T-helper 17 cell (primary cell): Measurements from ENCODE around the gene KCTD13. TPM values are rescaled to one million over a fixed set of nuclear protein-coding genes. Genes with fewer than 3 reads are reported as not detected.
"Not testable (repeated sequence)": the region's sequence is repeated elsewhere in the genome, so short reads cannot be mapped to it uniquely, and the experiment has no call there.

ENCODE experiments used
- ATAC-seq: fragments of 150-1000 bp; cut with Tn5 transposase; 2 replicates; pipeline ENCODE4 v1.10.0; 2021; ENCODE audit warnings: mild to moderate bottlenecking, moderate library complexity
- DNase-seq, 3 donors: peaks; one replicate each; pipeline versions ENCODE4 v3.0.0 to v3.0.0-alpha.2; 2020 to 2021
- H3K9me3 ChIP-seq: one replicate; pipeline ENCODE4 v1.7.0; 2013; ENCODE audit warnings: low read length, mild to moderate bottlenecking; ENCODE audit not compliant: control insufficient read depth, poor library complexity, severe bottlenecking
- H3K27ac Mint-ChIP-seq: one replicate; pipeline ENCODE4 v1.8.0; 2022; ENCODE audit warnings: mild to moderate bottlenecking, moderate library complexity, mixed read lengths
- H3K27me3 Mint-ChIP-seq: one replicate; pipeline ENCODE4 v1.8.0; 2022; ENCODE audit warnings: mixed read lengths
- H3K36me3 Mint-ChIP-seq: one replicate; pipeline ENCODE4 v1.8.0; 2022; ENCODE audit warnings: low read depth, mixed read lengths
- H3K4me1 Mint-ChIP-seq: one replicate; pipeline ENCODE4 v1.8.0; 2022; ENCODE audit warnings: mild to moderate bottlenecking, mixed read lengths
- H3K4me3 Mint-ChIP-seq: one replicate; pipeline ENCODE4 v1.8.0; 2022; ENCODE audit warnings: mild to moderate bottlenecking, moderate library complexity, mixed read lengths
- total RNA-seq, 4 donors: library from RNA in 2 of 4; stranded (reverse) in 2 of 4; gene quantifications; one replicate each; pipeline ENCODE4 v1.2.3 and lab custom pipeline; 2022 to 2026

Gene KCTD13
- total RNA-seq, 2 donors from 2014 or later = 44.1 to 48.4 TPM

- no peak overlapping the region for H3K4me3 Mint-ChIP-seq
- DNase-seq (no peak), ATAC-seq (no peak)
- H3K4me1 Mint-ChIP-seq = peaks cover 8% of the 10 kb centered on the region
- H3K36me3 Mint-ChIP-seq = peaks cover 5% of the 10 kb centered on the region
- H3K27me3 Mint-ChIP-seq = peaks cover 35% of the 10 kb centered on the region
- H3K9me3 ChIP-seq = no peaks in the 10 kb centered on the region
- no peak overlapping the region for H3K27ac Mint-ChIP-seq
These were observed 28.7 kb downstream of the KCTD13 start for GRCh38 chr16:29897333-29897732.

DNA sequence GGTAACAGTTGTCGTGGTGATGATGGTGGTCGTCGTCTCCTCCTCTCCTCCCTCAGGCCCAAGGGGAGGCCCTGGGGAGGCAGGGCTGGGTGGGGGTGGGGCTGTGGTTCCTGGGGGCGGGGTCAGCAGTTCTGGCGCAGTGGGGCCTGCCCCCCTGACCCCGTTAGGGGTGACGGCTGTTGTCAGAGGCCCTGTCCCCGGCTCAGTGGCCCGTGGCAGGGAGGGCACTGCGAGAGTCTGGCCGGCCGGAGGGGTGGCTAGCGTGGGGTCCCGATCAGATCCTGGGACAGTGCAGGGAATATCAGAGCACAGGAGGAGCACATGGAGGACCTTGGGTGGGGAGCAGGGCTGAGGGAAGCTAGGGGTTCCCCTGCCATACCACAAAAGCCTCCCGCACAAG is 29.2 kb downstream of the KCTD13 start:
- Mint-ChIP-seq H3K27ac (no peak overlapping the region), H3K36me3 (peaks cover 5% of the 10 kb centered on the region), H3K4me1 (peaks cover 8% of the 10 kb centered on the region), H3K4me3 (no peak overlapping the region), H3K27me3 (peaks cover 35% of the 10 kb centered on the region)
- no peak for DNase-seq
- no peaks in the 10 kb centered on the region for H3K9me3 ChIP-seq
- no peak for ATAC-seq

DNA sequence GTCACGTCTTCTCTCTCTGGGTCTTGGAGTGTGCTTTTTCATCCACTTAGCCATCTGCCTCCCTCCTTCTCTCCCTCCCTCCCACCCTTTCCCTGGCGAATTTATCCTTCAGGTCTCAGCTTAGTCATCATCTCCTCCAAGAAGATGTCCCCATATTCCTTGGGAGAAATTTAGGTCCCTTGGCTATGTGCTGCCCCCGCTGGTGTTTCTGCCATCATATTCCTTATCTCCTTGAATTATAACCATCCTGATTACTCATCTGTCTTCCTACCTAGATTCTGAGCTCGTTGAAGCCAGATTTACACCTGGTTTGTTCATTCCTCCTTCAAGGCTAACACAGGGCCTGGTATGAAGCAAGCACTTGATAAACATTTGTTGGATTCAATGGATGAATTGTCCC is 31.7 kb downstream of the KCTD13 start:
- Mint-ChIP-seq H3K27ac (no peak overlapping the region), H3K36me3 (peaks cover 5% of the 10 kb centered on the region), H3K27me3 (peaks cover 35% of the 10 kb centered on the region), H3K4me3 (no peak overlapping the region), H3K4me1 (peaks cover 2% of the 10 kb centered on the region)
- no peak for ATAC-seq
- DNase-seq = no peak
- H3K9me3 ChIP-seq = no peaks in the 10 kb centered on the region

DNA sequence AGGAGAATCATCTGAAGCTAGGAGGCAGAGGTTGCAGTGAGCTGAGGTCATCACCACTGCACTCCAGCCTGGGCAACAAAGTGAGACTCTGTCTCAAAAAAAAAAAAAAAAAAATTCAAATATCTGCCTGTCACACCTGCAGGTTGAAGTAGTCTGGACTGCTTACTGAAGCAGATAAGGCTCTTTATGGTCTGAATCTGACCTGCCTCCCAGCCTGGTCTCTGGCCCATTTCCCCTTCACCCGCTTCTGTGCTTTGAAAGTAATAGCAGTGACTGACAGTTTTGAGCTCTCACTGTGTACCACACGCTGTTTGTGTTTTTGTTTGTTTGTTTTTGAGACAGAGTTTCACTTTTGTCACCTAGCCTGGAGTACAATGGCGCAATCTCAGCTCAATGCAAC is 32.5 kb downstream of the KCTD13 start:
- ATAC-seq (no peak), DNase-seq (no peak)
- no peaks in the 10 kb centered on the region for H3K4me1 Mint-ChIP-seq
- no peaks in the 10 kb centered on the region for H3K9me3 ChIP-seq
- no peak overlapping the region for H3K4me3 Mint-ChIP-seq
- peaks cover 32% of the 10 kb centered on the region for H3K27me3 Mint-ChIP-seq
- H3K27ac Mint-ChIP-seq = no peak overlapping the region
- peaks cover 5% of the 10 kb centered on the region for H3K36me3 Mint-ChIP-seq

DNA sequence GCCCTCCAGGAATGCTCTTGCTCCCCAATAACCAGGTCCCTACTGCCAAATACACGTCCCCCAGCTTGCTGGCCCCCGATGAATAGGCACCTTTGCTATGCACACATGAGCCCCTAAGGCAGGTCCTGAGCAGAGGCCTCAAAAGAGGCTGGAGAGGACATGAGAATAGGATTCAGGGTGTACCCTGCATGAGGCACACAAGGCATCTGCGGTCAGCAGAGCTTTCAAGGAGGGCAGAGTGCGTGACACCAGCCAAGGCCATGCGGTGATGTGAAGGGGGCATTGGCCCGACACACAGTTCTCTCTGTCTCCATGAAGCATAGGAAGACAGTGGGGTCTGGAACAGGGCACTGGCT is 33.6 kb downstream of the KCTD13 start:
- DNase-seq (no peak), ATAC-seq (no peak)
- Mint-ChIP-seq H3K36me3 (peaks cover 3% of the 10 kb centered on the region), H3K27ac (no peak overlapping the region), H3K4me3 (no peak overlapping the region), H3K27me3 (peaks cover 20% of the 10 kb centered on the region), H3K4me1 (no peaks in the 10 kb centered on the region)
- no peaks in the 10 kb centered on the region for H3K9me3 ChIP-seq

GRCh38 chr16:29891525-29892457 is 34.2 kb downstream of the KCTD13 start:
- no peak overlapping the region for H3K4me3 Mint-ChIP-seq
- H3K27ac Mint-ChIP-seq = no peak overlapping the region
- ATAC-seq (no peak), DNase-seq (no peak)
- no peaks in the 10 kb centered on the region for H3K9me3 ChIP-seq
- H3K27me3 Mint-ChIP-seq = peaks cover 16% of the 10 kb centered on the region
- H3K4me1 Mint-ChIP-seq = no peaks in the 10 kb centered on the region
- H3K36me3 Mint-ChIP-seq = no peaks in the 10 kb centered on the region

GRCh38 chr16:29889372-29889771 is 36.7 kb downstream of the KCTD13 start:
- H3K4me1 Mint-ChIP-seq, DNase-seq, H3K27me3 Mint-ChIP-seq, H3K27ac Mint-ChIP-seq, H3K9me3 ChIP-seq, ATAC-seq, H3K4me3 Mint-ChIP-seq, H3K36me3 Mint-ChIP-seq: not testable (repeated sequence)

DNA sequence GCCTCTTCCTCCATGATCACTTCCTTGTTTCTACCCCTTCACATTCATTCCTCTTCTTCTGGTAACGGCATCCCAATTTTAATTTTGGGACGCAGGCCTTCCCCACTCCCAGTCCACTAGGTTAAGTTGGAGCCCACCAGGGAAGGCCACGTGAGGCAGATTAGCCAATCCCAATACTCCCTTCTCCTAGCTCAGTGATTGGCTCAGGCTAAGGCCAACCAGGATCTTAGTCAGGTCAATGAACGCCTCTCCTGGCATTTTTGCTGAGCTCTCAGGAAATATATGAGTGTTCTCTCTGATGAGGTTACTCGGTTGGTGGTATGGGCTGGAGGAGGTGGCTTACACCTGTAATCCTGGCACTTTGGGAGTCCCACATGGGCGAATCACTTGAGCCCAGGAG is 42.0 kb downstream of the KCTD13 start:
- no peak for DNase-seq
- Mint-ChIP-seq H3K27me3 (peaks cover 18% of the 10 kb centered on the region), H3K36me3 (peaks cover 5% of the 10 kb centered on the region), H3K27ac (no peak overlapping the region), H3K4me1 (peaks cover 3% of the 10 kb centered on the region), H3K4me3 (no peak overlapping the region)
- ATAC-seq = no peak
- H3K9me3 ChIP-seq = no peaks in the 10 kb centered on the region

GRCh38 chr16:29881050-29881449 is 45.0 kb downstream of the KCTD13 start:
- DNase-seq = no peak
- ATAC-seq = no peak
- Mint-ChIP-seq H3K4me3 (no peak overlapping the region), H3K36me3 (peaks cover 8% of the 10 kb centered on the region), H3K27ac (no peak overlapping the region), H3K27me3 (peaks cover 32% of the 10 kb centered on the region), H3K4me1 (peaks cover 18% of the 10 kb centered on the region)
- H3K9me3 ChIP-seq = no peaks in the 10 kb centered on the region

DNA sequence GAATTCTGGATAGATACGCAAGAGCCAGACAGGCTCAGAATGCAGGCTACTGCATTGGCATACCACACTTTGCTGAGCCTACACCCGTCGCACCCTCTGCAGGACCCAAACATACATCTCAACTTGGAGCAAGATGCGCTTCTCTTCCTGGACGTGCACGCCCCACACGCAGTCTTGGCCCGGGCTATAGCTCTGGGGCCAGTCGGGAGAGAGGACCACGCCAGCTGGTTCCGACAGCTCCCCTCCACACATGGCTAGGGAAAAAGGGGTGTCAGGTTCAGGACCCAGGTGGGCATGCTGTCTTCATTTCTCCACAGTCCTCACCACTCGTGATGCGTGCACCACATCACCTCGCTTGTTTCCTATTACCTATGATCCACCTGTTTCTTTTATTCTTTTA is 47.9 kb downstream of the KCTD13 start:
- no peaks in the 10 kb centered on the region for H3K9me3 ChIP-seq
- Mint-ChIP-seq H3K27ac (no peak overlapping the region), H3K27me3 (peaks cover 23% of the 10 kb centered on the region), H3K4me3 (no peak overlapping the region), H3K36me3 (peaks cover 7% of the 10 kb centered on the region), H3K4me1 (peaks cover 21% of the 10 kb centered on the region)
- ATAC-seq = no peak
- no peak for DNase-seq

GRCh38 chr16:29877266-29877961 is 48.6 kb downstream of the KCTD13 start:
- H3K27ac Mint-ChIP-seq = no peak overlapping the region
- H3K4me1 Mint-ChIP-seq = peaks cover 19% of the 10 kb centered on the region
- peaks cover 2% of the 10 kb centered on the region for H3K36me3 Mint-ChIP-seq
- peaks cover 18% of the 10 kb centered on the region for H3K27me3 Mint-ChIP-seq
- peak; percentile 80 for ATAC-seq
- H3K4me3 Mint-ChIP-seq = peak overlapping the region; percentile 82
- DNase-seq = peak in 1 of 3 donors; percentile 38
- H3K9me3 ChIP-seq = no peaks in the 10 kb centered on the region

DNA sequence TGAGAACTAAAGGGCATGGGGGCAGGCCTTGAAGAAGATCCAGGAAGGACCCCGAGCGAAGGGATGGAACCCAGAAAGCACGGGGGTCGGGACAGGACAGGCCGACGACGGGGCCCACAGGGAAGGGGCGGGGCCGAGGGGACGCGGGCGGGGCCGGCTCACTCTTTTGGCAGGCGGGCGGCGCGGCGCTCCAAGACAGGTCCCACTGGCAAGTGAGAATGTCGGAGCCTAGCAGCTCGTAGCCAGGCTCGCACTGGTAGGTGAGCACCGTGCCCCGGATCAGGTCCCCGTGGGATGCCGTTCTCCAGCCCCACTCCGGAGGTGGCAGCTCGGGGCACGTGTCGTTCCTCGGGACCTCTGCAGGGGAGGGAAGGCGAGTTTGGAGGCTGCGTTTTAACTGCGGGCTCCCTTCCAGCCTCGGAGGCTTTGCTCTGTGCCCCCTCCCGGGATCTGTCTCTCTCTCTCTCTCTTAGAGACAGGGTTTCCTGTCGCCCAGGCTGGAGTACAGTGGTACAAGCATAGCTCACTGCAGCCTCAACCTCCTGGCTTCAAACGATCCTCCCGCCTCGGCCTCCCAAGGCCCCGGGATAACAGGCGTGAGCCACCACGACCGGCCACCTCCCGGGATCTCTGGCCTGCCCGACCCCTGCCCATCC is 49.3 kb downstream of the KCTD13 start:
- DNase-seq = peak in 2 of 3 donors; percentile 25 to 37
- peaks cover 18% of the 10 kb centered on the region for H3K27me3 Mint-ChIP-seq
- no peaks in the 10 kb centered on the region for H3K9me3 ChIP-seq
- H3K27ac Mint-ChIP-seq = no peak overlapping the region
- ATAC-seq = peak; percentile 48
- peak overlapping the region; percentile 82 for H3K4me3 Mint-ChIP-seq
- H3K4me1 Mint-ChIP-seq = peaks cover 19% of the 10 kb centered on the region
- H3K36me3 Mint-ChIP-seq = peaks cover 2% of the 10 kb centered on the region

- no peak for ATAC-seq
- peaks cover 19% of the 10 kb centered on the region for H3K4me1 Mint-ChIP-seq
- no peak for DNase-seq
- peaks cover 18% of the 10 kb centered on the region for H3K27me3 Mint-ChIP-seq
- peaks cover 2% of the 10 kb centered on the region for H3K36me3 Mint-ChIP-seq
- H3K4me3 Mint-ChIP-seq = peak overlapping the region; percentile 82
- no peaks in the 10 kb centered on the region for H3K9me3 ChIP-seq
- no peak overlapping the region for H3K27ac Mint-ChIP-seq
These were observed 49.8 kb downstream of the KCTD13 start for GRCh38 chr16:29876217-29876593.
